Stimulated activated CD4-positive, alpha-beta T cell treated with anti-CD3 and anti-CD28 coated beads, Interleukin-4, amount 100 ng/mL, for 4 hours (primary cell): ENCODE data around the gene ENO3.

ENCODE experiments used
- DNase-seq, 2 experiments: peaks; one replicate each; pipeline ENCODE4 v3.0.0-alpha.2; 2020

ENO3 gene

GRCh38 chr17:4978726-4979125 lies 27.8 kb downstream of the ENO3 start:
- DNase-seq: no peak

GRCh38 chr17:4980644-4981216 lies 29.8 kb downstream of the ENO3 start:
- no peak for DNase-seq

- DNase-seq: no peak
Observed at GRCh38 chr17:4982305-4982704, 31.4 kb downstream of the ENO3 start.

- no peak for DNase-seq
Observed at GRCh38 chr17:4986403-4986802, 35.5 kb downstream of the ENO3 start.

- peak; percentile 84 to 94 for DNase-seq
Observed at GRCh38 chr17:4986951-4987766, 36.2 kb downstream of the ENO3 start, which contains the start of gene CAMTA2. Gene CAMTA2, minus strand, starts transcription at chr17:4987675. Its CDS starts 1,453 bp downstream, at chr17:4986222.

- no peak for DNase-seq
Observed at GRCh38 chr17:4987767-4988567, 37.0 kb downstream of the ENO3 start.

GRCh38 chr17:4994081-4994595 lies 43.2 kb downstream of the ENO3 start:
- DNase-seq: no peak

- peak; percentile 87 to 91 for DNase-seq
Observed at GRCh38 chr17:4997302-4998026, 46.5 kb downstream of the ENO3 start, which contains the start of the genes INCA1 and KIF1C. Gene INCA1, minus strand, starts transcription at chr17:4997522. Its CDS starts 3,085 bp downstream, at chr17:4994437. Gene KIF1C, plus strand, starts transcription at chr17:4997950. Its CDS starts 2,297 bp downstream, at chr17:5000247.

GRCh38 chr17:4998027-4998731 lies 47.3 kb downstream of the ENO3 start:
- DNase-seq: peak; percentile 19 to 34

- no peak for DNase-seq
Observed at GRCh38 chr17:4998732-4999429, 48.0 kb downstream of the ENO3 start.

- no peak for DNase-seq
Observed at GRCh38 chr17:4999430-5000093, 48.6 kb downstream of the ENO3 start.

GRCh38 chr17:5000237-5000639 lies 49.3 kb downstream of the ENO3 start:
- DNase-seq: no peak

- no peak for DNase-seq
Observed at GRCh38 chr17:5002121-5002788, 51.3 kb downstream of the ENO3 start.

- no peak for DNase-seq
Observed at GRCh38 chr17:5003214-5003867, 52.4 kb downstream of the ENO3 start.
